Measurements from ENCODE around the gene ZNF436. TPM values are rescaled to one million over a fixed set of nuclear protein-coding genes. Genes with fewer than 3 reads are reported as not detected.
"Not testable (repeated sequence)": the region's sequence is repeated elsewhere in the genome, so short reads cannot be mapped to it uniquely, and the experiment has no call there.

The ZNF436 gene
- polyA plus RNA-seq, 1 of the 3 experiments (the other 2 are of a cell fraction): 5.0 TPM

- TF ChIP-seq TAF1 (IDR thresholded peaks at IDR 0.05; ENCODE audit: borderline replicate concordance, low read depth, low read length) (no peak), POLR2AphosphoS5 (IDR thresholded peaks at IDR 0.05; ENCODE audit: low read depth, low read length) (no peak), MAX (IDR thresholded peaks at IDR 0.05; ENCODE audit: low read depth) (0 out of 2 replicates have a peak, but pooled peaks have one; percentile 26), YY1 (IDR thresholded peaks at IDR 0.05; ENCODE audit: low read depth) (no peak), FOXM1 (IDR thresholded peaks at IDR 0.05; ENCODE audit: low read depth) (no peak), TEAD4 (IDR thresholded peaks at IDR 0.05; ENCODE audit: borderline replicate concordance, insufficient read depth) (no peak), CHD2 (IDR thresholded peaks at IDR 0.05; ENCODE audit: low read length, partially characterized antibody) (no peak), RCOR1 (IDR thresholded peaks at IDR 0.05; ENCODE audit: low read length) (no peak), MEF2A (IDR thresholded peaks at IDR 0.05; ENCODE audit: borderline replicate concordance, low read depth) (no peak), CTCF (IDR thresholded peaks at IDR 0.05) (no peak), GATA2 (CRISPR knock-in tag; IDR thresholded peaks at IDR 0.05) (no peak), FOXJ3 (CRISPR knock-in tag; IDR thresholded peaks at IDR 0.05) (no peak), EZH2phosphoT487 (IDR thresholded peaks at IDR 0.05; ENCODE audit: borderline replicate concordance, low read depth) (no peak), EP300 (IDR thresholded peaks at IDR 0.05; ENCODE audit: borderline replicate concordance in 1 of 2, low read depth in 1 of 2, low read length in 1 of 2) (no peak), JUND (IDR thresholded peaks at IDR 0.05) (peak; percentile 49; the same call in 1 of the 2 replicates), RAD21 (IDR thresholded peaks at IDR 0.05; ENCODE audit: low read length) (no peak), FOSL2 (IDR thresholded peaks at IDR 0.05; ENCODE audit: borderline replicate concordance, low read depth) (peak; percentile 63; the same call in 1 of the 2 replicates)
Observed at GRCh38 chr1:23376890-23377811, 7.5 kb upstream of the ZNF436 start (continued).

- H4K20me1 ChIP-seq (ENCODE audit: insufficient read depth); H3K9ac ChIP-seq; H3K4me2 ChIP-seq; H2AFZ ChIP-seq (ENCODE audit: low read depth); H3K9me3 ChIP-seq; H3K4me3 ChIP-seq (ENCODE audit: low read depth in 2 of 2, low read length in 1 of 2); H3K27me3 ChIP-seq (ENCODE audit: insufficient read depth); H3K27ac ChIP-seq (ENCODE audit: low read depth in 2 of 2, low read length in 1 of 2); POLR2A ChIA-PET; DNase-seq; H3K36me3 ChIP-seq (replicated peaks in 1 of 2; ENCODE audit: control insufficient read depth in 1 of 2, insufficient read depth in 2 of 2, low read length in 1 of 2); H3K9me2 ChIP-seq: not testable (repeated sequence)
- CTCF ChIA-PET: interaction anchor here (2.3 kb wide), 1 partner anchor 30 kb away, joined by 11 read pairs; no protein-coding TSS in a partner anchor
- H3K4me1 ChIP-seq (ENCODE audit: control insufficient read depth in 1 of 2, insufficient read depth in 2 of 2, low read depth in 1 of 2, low read length in 1 of 2): peaks cover 21 to 28% of the 10 kb centered on the region in 2 experiments
- H3K79me2 ChIP-seq (ENCODE audit: insufficient read depth): peaks cover 26% of the 10 kb centered on the region
- H3F3A ChIP-seq (replicated peaks; ENCODE audit: insufficient read depth): peaks cover 23% of the 10 kb centered on the region
- WGBS (ENCODE audit: low lambda C conversion rate): 97% methylated on average over 11 of the region's 12 CpGs
Observed at GRCh38 chr1:23374079-23374735, 4.6 kb upstream of the ZNF436 start.

All from SK-N-SH (cell line).